ENCODE data around the gene ZNF697. TPM values are rescaled to one million over a fixed set of nuclear protein-coding genes. Genes with fewer than 3 reads are reported as not detected.

ZNF697 gene
- total RNA-seq, 4 donors from 2014 or later = 0.34 to 3.3 (median 1.4) TPM

GRCh38 chr1:119651133-119651532, 3.1 kb upstream of the ZNF697 start:
- TF ChIP-seq CTCF (IDR thresholded peaks at IDR 0.05) = no peak
- no peaks in the 10 kb centered on the region for H3K36me3 ChIP-seq
- H3K27me3 ChIP-seq = no peaks in the 10 kb centered on the region
- peaks cover 12 to 31% (median 12%) of the 10 kb centered on the region in 3 donors for H3K4me1 ChIP-seq
- no peak overlapping the region for H3K27ac ChIP-seq
- H3K9me3 ChIP-seq = no peaks in the 10 kb centered on the region
- 77 to 79% methylated on average over 2 of the region's 2 CpGs for WGBS, 2 donors
- intact Hi-C loops (cut with DNase I) = no loop called here
- no peak for DNase-seq
- no peak overlapping the region for H3K4me3 ChIP-seq

- Histone ChIP-seq H3K9me3 (no peaks in the 10 kb centered on the region), H3K4me1 (peaks cover 12 to 37% (median 12%) of the 10 kb centered on the region in 3 donors), H3K27ac (peak overlapping the region; percentile 75 to 94 (median 86)), H3K27me3 (no peaks in the 10 kb centered on the region), H3K36me3 (no peaks in the 10 kb centered on the region), H3K4me3 (peak overlapping the region; percentile 73 to 90 (median 78))
- DNase-seq = no peak
- intact Hi-C loops (cut with DNase I) = no loop called here
- TF ChIP-seq CTCF (IDR thresholded peaks at IDR 0.05) (no peak), POLR2A (IDR thresholded peaks at IDR 0.05) (no peak)
- 7 to 11% methylated on average over 9 to 10 of the region's 10 CpGs for WGBS, 2 donors
These were observed 546 bp upstream of the ZNF697 start for GRCh38 chr1:119648620-119649004.

GRCh38 chr1:119647228-119647733, 785 bp downstream of the ZNF697 start:
- no peak for DNase-seq
- H3K4me3 ChIP-seq = peak overlapping the region; percentile 73 to 90 (median 78)
- TF ChIP-seq POLR2A (IDR thresholded peaks at IDR 0.05) (no peak), CTCF (IDR thresholded peaks at IDR 0.05) (no peak)
- H3K27me3 ChIP-seq = no peaks in the 10 kb centered on the region
- H3K36me3 ChIP-seq = no peaks in the 10 kb centered on the region
- 5 to 6% methylated on average over 11 to 15 of the region's 18 CpGs for WGBS, 2 donors
- H3K4me1 ChIP-seq = peaks cover 12 to 37% (median 12%) of the 10 kb centered on the region in 3 donors
- peak overlapping the region; percentile 75 to 94 (median 86) for H3K27ac ChIP-seq
- no peaks in the 10 kb centered on the region for H3K9me3 ChIP-seq
- intact Hi-C loops (cut with DNase I) = no loop called here

- no peak for DNase-seq
- no peaks in the 10 kb centered on the region for H3K9me3 ChIP-seq
- no peaks in the 10 kb centered on the region for H3K27me3 ChIP-seq
- 57% methylated on average over 12 to 14 of the region's 15 CpGs for WGBS, 2 donors
- TF ChIP-seq CTCF (IDR thresholded peaks at IDR 0.05) = no peak
- no peak for TF ChIP-seq POLR2A (IDR thresholded peaks at IDR 0.05)
- H3K36me3 ChIP-seq = no peaks in the 10 kb centered on the region
- peak overlapping the region; percentile 73 to 90 (median 78) for H3K4me3 ChIP-seq
- peaks cover 12 to 33% (median 12%) of the 10 kb centered on the region in 3 donors for H3K4me1 ChIP-seq
- H3K27ac ChIP-seq = peak overlapping the region in 1 of 4 donors; percentile 94
- intact Hi-C loops (cut with DNase I) = no loop called here
These were observed 1.4 kb downstream of the ZNF697 start for GRCh38 chr1:119646521-119647227.

- Histone ChIP-seq H3K9me3 (no peaks in the 10 kb centered on the region), H3K27ac (no peak overlapping the region), H3K4me3 (no peak overlapping the region), H3K4me1 (peaks cover 0 to 6% (median 3%) of the 10 kb centered on the region in 3 donors), H3K27me3 (no peaks in the 10 kb centered on the region), H3K36me3 (no peaks in the 10 kb centered on the region)
- whole genome bisulfite sequencing, 2 donors = 67 to 80% methylated on average over 1 of the region's 1 CpG
- DNase-seq = no peak
- TF ChIP-seq POLR2A (IDR thresholded peaks at IDR 0.05) (no peak), CTCF (IDR thresholded peaks at IDR 0.05) (no peak)
- intact Hi-C loops (cut with DNase I) = no loop called here
These were observed 9.0 kb downstream of the ZNF697 start for GRCh38 chr1:119639109-119639508.

All from esophagus squamous epithelium (tissue), 5 donors.